HG03135 (cell line): ENCODE measurements around the gene EWSR1.
"Not testable (repeated sequence)": the region's sequence is repeated elsewhere in the genome, so short reads cannot be mapped to it uniquely, and the experiment has no call there.

Source experiments
- ATAC-seq: cut with Tn5 transposase; IDR thresholded peaks from one replicate; pipeline ENCODE4 v1.9.1; 2021; ENCODE audit warnings: mild to moderate bottlenecking, moderate library complexity; ENCODE audit not compliant: unreplicated experiment

EWSR1 gene

DNA sequence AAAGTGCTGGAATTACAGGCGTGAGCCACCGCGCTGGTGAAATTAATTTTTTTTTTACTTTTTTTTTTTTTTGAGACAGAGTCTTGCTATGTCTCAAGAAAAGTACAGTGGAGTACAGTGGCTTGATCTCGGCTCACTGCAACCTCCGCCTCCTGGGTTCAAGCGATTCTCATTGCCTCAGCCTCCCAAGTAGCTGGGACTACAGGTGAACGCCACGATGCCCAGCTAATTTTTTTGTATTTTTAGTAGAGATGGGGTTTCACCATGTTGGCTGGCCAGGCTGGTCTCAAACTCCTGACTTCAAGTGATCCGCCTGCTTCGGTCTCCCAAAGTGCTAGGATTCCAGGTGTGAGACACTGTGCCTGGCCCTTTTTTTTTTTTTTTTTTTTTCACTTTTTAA lies 20.2 kb upstream of the EWSR1 start:
- ATAC-seq: not testable (repeated sequence)

DNA sequence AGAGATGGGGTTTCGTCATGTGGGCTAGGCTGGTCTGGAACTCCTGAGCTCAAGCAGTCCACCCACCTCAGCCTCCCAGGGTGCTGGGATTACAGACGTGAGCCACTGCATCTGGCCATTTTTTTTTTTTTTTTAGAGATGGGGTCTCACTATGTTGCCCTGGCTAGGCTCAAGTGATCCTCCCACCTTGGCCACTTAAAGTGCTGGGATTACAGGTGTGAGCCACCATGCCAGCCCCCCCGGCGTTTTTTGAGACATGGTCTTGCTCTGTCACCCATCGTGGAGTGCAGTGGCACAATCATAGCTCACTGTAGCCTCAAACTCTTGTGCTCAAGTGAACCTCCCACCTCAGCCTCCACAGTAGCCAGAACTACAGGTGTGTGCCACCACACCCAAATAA lies 16.8 kb upstream of the EWSR1 start:
- no peak for ATAC-seq

DNA sequence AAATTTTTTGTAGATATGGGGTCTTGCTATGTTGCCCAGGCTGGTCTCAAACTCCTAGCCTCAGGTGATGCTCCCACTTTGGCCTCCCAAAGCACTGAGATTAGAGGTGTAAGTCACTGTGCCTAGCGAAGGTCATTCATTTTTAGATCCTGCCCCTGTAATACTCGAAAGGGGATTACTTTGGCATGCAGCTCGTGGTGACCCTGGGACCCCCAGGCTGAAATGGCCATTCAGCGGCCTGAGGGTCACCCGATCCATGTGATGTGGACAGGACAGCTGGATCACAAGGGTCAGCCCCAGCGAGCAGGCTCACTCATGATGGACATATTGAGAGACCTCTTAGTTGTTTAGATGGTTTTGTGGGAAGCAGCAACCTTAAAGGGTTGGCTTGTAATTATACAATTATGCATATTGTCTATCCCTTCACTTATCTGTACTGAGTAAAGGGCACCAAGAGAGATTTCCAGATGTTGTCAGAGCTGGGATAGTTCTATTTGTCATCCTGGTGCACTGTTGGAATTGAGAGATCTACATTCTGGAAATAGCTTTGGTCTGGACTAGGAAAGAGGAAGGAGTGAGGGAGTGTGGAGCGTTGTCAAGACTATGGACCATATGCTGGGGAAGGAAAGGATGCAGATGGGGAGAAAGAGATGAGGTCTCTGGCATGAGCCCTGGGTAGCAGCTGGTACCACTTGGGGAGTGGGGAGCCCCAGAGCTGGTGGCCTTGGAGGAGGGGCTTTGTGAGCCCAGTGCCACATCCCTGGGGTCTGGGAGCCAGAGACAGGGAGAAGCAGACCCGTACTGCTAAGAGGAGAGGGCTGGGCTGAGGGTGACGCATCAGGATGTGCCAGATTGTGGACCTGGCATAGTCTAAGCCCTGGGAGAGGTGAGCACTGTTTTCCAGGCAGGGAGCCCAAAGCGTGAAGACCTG lies 15.8 kb upstream of the EWSR1 start:
- ATAC-seq: no peak

DNA sequence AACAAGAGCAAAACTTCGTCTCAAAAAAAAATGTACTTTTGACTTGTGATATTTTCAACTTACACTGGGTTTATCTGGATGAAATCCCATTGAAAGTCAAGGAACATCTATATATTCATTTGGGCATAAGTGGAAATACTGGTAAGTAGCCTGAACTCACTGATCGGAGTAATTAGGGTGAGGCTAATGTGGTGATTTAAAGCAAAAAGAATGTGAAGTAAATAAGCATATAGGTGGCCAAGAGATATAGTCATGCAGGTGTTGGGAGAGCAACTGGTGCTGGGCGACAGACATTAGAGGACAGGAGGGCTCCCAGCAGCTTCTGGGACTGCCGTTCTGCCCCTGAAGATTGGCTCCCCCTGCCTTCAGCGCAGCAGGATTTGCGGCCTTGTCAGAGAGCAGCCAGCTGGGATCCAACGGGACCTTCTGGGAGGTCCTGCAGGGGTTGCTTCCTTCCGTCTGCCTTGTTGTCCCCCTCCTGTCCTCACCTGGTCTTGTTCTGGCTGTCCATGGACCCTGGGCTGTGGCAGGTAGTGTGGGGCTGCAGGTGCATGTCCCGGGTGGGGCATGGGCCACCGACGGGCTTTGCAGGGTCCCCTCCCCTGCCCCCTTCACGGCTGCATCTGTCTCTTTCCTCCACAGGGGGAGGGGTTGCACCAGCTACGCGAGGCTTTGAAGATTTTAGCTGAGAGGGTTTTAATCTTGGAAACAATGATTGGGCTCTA lies 14.3 kb upstream of the EWSR1 start:
- no peak for ATAC-seq

DNA sequence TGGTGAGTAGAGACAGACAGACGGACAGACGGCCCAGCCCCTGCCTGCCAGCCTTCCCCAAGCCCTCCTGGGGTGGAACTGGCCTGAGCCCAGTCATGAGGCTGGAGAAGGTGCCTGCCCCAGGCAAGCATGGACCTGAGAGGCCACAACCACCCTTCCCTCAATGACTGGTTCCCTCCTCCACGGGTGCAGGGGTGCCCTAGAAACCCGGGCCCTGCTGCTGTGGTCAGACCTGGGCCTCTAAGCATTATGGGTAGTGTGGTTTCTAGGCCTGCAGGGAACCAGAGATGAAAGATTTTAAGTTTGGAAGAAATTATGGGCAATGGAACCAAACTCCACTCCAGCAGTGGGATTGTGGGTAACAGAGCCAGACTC lies 13.8 kb upstream of the EWSR1 start:
- ATAC-seq: no peak

DNA sequence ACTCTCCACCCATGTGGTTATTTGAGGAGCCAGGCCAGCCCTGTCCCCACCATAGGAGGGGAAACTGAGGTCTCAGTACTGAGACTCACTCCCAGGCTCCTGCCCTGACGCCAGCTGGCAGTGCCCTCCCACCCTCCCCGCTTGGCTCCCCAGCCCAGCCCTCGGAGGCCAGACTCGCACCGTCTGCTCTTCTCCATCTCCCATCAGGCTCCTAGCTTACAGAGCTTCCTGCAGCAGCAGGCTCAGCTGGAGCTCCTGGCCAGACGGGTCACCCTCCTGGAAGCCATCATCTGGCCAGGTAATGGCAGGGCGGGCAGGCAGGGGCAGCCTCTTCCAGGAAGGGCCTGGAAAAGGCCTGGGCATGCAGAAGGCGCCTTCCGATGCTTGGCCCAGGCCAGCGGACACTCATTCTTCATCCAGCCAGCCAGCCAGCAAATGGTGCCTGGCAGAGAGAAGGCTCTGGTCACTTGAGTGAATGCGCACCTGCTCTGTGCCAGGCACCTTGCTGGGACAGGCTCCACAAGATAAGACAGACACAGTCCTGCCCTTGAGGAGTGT lies 12.9 kb upstream of the EWSR1 start:
- ATAC-seq: no peak

DNA sequence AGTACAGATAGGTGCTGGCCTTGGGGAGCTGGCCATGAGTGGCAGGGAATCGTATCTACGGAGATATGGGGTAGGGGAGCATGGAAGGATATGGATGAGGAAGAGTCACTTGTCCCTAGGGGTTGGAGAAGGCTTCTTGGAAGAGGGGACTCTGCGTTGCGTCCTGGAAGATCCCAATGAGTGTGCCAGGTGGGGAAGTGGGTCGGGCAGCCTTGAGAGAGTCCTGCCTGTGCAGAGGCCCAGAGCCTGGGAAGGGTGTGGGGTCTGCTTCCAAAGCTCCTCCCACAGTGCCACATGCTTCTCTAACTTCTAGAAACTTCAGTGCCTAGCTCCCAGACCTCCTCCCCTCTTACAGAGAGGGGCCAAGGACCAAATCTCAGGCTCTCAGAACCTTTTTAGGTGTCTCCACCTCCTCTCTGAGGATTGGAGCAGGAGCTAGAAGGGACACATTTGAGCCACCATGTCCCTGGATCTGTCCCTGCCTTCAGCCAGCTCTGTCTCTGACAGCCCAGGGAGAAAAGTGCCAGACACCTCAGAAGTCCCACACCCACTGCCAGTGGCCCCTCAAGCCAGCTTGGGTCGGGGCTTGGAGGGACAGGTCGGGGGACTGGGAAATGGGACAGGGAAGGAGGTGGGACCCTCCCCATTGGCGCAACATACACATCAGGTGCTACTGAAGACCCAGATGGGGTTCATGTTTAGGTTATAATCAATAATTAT lies 11.3 kb upstream of the EWSR1 start:
- ATAC-seq: no peak

DNA sequence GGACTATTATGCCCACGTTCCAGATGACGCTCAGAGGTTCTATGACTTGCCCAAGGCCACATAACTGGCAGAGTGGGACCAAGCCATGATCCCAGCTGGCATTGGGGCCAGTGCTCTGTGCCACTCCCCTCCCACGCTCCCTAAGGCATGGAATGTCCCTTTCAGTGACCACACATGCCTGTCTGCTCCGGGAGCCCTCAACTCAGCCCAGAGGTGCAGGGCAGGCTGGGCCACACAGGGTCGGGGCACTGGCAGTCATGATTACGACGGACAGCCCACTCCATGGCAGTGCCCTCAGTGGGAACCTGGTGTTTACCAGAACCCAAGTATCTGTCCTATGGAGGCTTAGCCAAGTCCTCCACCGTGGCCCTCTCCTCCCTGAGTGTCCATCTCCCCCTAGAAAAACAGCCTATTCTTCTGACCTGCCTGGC lies 10.3 kb upstream of the EWSR1 start:
- ATAC-seq: no peak

DNA sequence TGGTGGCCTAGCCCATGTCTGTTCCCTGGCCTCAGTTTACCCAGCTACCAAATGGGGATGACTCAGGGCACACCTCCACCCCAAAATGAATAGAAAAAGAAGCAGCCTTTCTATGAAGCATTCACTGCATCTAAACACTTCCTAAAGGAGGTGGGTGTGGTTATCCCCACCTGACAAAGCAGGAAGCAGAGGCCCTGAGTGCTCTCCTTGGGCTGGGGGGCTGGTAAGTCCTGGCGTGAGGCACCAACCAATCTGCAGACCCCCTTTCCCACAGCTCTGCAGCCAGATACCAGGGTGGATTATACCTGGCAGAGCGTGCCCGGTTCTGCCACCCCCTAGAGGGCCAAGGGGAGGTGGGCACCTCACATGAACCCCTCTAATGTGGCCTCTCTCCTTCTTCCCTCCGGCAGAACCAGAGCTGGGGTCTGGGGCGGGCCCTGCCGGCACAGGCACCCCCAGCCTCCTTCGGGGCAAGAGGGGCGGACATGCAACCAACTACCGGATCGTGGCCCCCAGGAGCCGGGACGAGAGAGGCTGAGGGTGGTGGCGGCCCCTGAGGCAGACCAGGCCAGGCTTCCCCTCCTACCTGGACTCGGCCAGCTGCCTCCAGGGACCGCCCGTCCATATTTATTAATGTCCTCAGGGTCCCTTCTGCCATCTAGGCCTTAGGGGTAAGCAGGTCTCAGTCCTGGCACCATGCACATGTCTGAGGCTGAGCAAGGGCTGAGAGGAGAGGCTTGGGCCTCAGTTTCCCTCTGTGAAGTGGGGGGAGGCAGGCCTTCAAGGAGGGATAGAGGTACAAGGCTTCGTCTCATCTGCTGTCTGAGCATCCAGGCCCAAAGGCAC lies 9.4 kb upstream of the EWSR1 start:
- ATAC-seq: no peak

DNA sequence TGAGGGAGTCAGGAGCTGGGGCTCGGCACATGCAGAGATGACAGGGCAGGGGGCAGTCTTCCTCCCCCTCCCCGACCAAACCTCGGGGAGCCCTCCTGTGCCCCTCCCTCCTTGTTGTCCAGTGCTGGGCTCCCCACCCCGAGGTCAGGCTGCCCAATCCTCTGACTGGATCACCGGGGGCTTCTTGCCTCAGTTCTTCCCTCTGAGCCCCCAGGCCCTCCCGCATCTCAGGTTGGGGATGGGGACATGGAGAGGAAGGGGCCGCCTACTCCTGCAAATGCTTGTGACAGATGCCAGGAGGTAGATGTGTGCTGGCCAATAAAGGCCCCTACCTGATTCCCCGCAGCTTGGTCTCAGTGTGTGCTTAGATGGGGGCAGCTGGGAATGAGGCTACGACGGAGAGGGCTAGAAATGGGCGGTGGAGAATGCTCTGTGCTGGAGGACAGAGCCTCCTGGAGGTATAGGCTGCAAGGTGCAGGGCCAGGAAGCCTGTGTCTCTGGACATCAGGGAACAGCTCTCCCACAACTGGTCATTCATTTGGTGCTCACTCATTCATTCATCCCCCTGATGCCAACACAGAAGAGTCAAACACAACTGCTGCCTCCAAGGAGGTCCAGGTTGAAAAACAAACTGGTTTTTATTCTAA lies 8.7 kb upstream of the EWSR1 start:
- ATAC-seq: no peak

DNA sequence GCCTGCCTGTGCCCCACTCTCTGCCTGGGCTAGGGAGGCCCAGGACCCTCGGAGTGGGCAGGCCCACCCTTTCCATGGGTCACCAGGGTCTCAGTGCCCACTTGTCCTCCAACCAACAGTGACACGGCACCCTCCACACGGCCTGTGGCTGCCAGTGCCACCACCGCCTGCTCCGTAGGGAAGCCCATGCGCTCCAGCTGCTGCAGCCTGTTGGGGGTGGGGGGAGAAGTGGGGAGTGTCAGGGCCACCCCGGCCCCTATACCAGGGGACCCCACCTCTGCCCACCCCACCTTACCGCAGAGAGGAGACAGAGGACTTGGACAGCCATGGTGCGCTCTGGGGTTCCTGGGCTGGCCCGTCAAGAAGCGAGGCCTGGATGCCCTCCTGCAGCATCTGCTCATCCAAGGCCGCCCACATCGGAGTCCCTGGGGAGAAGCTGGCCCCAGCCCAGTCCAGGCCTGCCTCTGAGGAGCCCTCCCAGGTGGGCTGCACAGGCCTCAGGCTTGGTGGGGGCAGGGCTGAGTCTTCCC lies 8.0 kb upstream of the EWSR1 start:
- no peak for ATAC-seq

DNA sequence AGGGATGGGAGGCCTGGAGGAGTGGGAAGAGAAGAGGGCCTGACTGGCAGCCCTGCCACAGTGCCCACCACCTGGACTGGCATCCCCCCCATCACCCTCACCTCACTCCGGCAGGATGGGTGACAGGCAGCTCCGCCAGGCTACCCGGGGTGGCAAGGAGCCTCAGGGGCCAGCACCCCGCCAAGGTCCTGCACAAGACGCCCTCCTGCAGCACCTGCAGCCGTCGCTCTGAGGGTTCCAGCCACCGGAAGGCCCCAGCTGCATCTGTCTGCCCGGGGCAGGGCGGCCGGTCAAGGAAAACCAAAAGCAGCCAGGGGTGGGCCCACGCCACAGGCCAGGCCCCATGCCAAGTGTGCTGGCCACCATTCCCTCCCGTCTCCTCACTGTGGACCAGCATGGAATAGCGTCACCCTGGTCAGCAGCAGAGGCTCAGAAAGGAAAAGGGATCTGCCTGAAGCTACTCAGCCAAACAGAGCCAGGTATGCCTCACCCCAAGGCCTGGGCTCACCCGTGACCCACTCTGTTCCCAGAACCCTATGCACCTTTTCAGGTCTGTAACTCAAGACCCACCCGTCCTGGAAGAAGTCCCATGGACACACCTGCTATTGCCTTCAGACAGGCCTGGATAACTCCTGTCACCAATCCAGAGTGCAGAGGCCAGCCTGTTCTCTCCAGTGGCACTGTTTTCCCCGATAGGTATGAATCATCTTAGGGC lies 7.3 kb upstream of the EWSR1 start:
- no peak for ATAC-seq

DNA sequence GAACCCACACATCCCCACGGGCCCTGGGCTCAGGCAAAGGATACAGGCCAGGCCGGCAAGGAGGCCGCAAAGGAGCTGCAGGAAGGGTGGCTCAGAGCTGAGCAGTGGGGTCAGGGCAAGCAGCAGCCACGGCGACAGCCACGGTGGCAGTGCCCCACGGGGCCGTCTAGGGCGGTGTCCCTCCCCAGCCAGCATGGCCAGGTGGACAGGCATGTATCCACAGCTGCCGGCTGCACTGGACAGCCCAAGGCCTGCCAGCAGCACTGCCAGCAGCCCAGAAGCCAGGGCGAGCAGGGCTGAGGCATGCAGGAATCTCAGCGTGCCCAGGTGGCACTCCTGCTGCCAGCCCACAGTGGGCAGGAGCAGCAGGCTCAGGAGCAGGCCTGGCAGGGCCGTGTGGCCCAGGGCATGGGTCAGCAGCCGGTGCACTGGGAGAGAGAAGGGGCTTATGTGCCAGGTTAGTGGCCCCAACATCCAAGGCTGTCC lies 4.2 kb upstream of the EWSR1 start:
- no peak for ATAC-seq

DNA sequence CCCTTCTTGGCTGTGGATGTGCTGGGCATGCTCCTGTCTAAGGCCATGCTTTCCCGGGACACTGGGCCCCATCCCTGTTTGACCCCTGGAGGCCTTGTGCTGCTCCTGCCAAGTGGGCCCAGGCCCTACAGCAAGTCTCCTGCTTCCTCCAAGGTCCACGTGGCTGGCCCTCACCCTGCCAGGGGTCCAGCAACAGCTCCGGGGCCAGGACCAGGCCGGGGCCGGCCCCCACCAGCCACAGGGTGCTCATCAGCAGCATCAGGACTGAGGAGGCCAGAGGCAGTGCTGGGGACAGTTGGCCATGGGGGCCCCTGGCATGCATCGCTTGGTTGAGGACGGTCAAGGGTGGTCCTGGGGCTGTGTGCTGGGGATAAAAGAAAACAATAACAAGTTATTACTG lies 2.8 kb upstream of the EWSR1 start:
- no peak for ATAC-seq

DNA sequence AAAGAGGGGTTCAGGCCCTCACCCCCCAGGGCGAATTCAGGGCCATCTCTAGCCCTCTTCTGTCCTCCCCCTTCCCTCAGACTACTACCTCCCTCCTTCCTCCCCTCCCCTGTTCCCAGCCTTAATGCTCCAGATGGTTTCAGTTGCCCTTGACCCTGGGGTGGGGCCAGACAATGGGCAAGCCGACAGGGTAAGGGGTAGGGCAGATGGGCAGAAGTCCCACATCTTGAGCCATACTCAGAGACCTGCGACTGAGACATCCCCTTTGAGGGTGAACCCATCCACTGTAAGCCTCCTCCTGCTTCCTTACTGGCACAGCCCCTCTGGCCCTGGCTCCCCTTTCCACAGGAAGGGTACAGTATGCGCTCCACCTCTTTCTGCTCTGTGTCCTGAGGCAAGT lies 2.1 kb upstream of the EWSR1 start:
- ATAC-seq: no peak

DNA sequence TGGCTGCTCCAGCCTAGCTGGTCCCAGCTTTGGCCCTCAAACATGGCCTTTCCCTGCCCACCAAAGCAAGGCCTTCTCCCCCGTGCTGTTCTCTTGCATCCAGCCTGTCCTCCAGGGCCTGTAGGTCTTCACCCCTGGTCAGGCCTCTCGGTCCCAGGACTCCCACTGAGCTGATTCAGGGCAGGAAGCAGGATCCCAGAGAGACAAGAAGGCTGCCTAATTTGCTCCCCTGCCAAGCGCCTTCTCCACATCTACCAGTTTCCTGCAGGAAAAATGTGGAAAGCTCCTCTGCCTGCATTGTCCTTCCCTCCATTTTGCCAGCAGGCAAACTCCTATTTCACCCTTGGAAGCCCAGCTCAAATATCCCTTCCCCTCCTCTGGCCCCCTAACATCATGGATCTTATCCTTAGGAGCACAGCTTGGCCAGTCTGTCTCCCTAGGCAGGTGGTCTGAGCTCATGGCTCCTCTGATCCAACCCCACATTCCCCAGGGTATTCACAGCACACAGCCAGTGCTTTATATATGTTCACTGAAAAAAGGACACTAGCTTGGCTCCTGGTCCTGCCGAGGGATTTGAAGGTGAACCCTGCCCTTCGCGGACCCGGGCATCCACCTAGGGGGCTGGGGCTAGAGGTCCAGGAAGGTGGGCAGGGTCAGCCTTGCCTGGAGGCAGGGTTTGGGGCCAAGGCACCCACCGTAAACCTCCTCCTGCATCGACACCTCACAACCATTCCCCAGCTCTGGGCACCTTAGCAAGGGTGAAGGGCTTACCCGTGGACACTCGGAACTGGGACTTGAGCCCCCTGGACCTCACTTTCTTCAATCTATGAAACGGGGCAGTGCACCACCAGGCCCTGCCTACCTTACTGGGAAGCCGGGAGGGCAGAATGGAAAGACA lies 1.3 kb upstream of the EWSR1 start:
- ATAC-seq: no peak

DNA sequence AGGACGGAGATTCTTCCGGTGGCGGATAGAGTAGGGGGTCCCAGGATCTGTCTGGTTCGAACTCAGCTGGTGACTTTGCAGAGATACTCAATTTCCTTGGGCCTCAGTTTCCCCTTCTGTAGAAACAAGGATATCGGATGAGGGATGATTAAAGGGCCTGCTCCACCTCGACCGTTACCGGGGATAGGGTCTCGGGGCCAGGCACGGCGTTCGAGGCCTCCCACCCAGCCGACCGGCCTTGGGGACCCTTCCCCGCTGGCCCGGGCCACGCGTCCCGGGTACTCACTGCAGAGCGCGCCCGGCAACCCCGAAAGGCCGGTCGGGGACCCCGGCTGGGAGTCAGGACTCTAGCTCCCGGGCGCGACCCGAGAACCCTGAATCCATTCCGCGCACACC lies 608 bp upstream of the EWSR1 start:
- ATAC-seq: no peak
